ENCODE results near the gene B4GALT3.

B4GALT3 gene

DNA sequence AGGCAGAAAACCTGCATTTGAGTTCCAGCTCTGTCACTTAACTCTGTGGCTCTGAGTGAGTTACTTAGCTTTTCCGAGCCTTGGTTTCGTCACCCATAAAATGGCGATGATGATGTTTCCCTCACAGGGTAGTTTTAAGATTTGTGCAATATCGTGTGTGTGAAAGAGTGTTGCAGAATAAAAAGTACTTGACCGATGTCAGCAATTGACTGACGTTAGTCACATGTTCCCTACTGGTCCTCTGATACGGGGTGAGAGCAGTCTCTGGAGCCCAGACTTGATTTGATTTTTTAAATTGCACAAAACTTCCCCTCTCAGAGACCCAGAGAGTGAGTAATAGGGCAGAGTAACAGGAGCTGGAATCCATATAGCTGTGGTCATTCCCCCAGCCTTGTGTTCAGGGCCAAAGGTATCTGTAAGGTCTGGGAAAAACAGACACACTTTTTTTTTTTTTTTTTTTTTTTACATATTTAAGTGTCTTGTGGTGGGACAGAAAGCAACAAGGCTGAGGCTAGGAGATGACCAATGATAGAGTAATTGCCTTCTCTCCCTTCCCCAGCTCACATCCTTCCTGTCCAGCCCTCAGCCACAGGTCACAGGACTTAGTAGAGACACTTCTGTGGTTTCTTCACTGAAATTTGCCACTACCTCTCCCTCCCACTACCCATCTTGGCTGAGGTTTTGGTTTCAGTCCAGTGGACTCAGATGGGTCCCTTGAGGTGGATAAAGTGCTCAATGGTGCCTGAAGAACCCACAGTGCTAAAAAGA lies 39.8 kb upstream of the B4GALT3 start:
- H3K4me3 Mint-ChIP-seq = no peak overlapping the region
- no peak for DNase-seq
- H3K4me1 Mint-ChIP-seq (ENCODE audit: low read depth) = peaks cover 55% of the 10 kb centered on the region
- peak overlapping the region; percentile 76 for H3K27ac Mint-ChIP-seq
- no peaks in the 10 kb centered on the region for H3K27me3 Mint-ChIP-seq
- no peaks in the 10 kb centered on the region for H3K9me3 Mint-ChIP-seq
- peaks cover 32% of the 10 kb centered on the region for H3K36me3 Mint-ChIP-seq (ENCODE audit: low read depth)

GRCh38 chr1:161215076-161215475 lies 37.8 kb upstream of the B4GALT3 start, which contains the start of gene FCER1G:
Gene FCER1G, plus strand, starts transcription at chr1:161215295. Its CDS starts 27 bp downstream, at chr1:161215322.
- DNase-seq = no peak
- Mint-ChIP-seq H3K27ac (peak within 1 kb of the TSS; percentile 70), H3K27me3 (no peaks in the 10 kb centered on the region), H3K4me3 (peak within 1 kb of the TSS; percentile 13), H3K9me3 (no peaks in the 10 kb centered on the region), H3K4me1 (ENCODE audit: low read depth) (peaks cover 46% of the 10 kb centered on the region), H3K36me3 (ENCODE audit: low read depth) (peaks cover 53% of the 10 kb centered on the region)

GRCh38 chr1:161214369-161214768 lies 37.1 kb upstream of the B4GALT3 start:
- Mint-ChIP-seq H3K36me3 (ENCODE audit: low read depth) (peaks cover 60% of the 10 kb centered on the region), H3K27ac (no peak overlapping the region), H3K4me1 (ENCODE audit: low read depth) (peaks cover 46% of the 10 kb centered on the region), H3K4me3 (no peak overlapping the region), H3K9me3 (no peaks in the 10 kb centered on the region), H3K27me3 (no peaks in the 10 kb centered on the region)
- DNase-seq = no peak

GRCh38 chr1:161209790-161210409 lies 32.6 kb upstream of the B4GALT3 start:
- DNase-seq = peak; percentile 76
- Mint-ChIP-seq H3K9me3 (no peaks in the 10 kb centered on the region), H3K27ac (peak overlapping the region; percentile 88), H3K4me3 (no peak overlapping the region), H3K27me3 (no peaks in the 10 kb centered on the region), H3K4me1 (ENCODE audit: low read depth) (peaks cover 35% of the 10 kb centered on the region), H3K36me3 (ENCODE audit: low read depth) (peaks cover 91% of the 10 kb centered on the region)

- H3K27me3 Mint-ChIP-seq = no peaks in the 10 kb centered on the region
- H3K27ac Mint-ChIP-seq = peak overlapping the region; percentile 50
- peaks cover 87% of the 10 kb centered on the region for H3K36me3 Mint-ChIP-seq (ENCODE audit: low read depth)
- DNase-seq = no peak
- no peak overlapping the region for H3K4me3 Mint-ChIP-seq
- H3K9me3 Mint-ChIP-seq = no peaks in the 10 kb centered on the region
- H3K4me1 Mint-ChIP-seq (ENCODE audit: low read depth) = peaks cover 52% of the 10 kb centered on the region
Measured at GRCh38 chr1:161207173-161207572, 29.9 kb upstream of the B4GALT3 start.

- H3K4me1 Mint-ChIP-seq (ENCODE audit: low read depth) = peaks cover 56% of the 10 kb centered on the region
- peak overlapping the region; percentile 71 for H3K27ac Mint-ChIP-seq
Measured at GRCh38 chr1:161206411-161207140, 29.3 kb upstream of the B4GALT3 start.

GRCh38 chr1:161201836-161202712 lies 24.8 kb upstream of the B4GALT3 start, which contains the start of gene NDUFS2:
Gene NDUFS2, plus strand, starts transcription at chr1:161202367. Its CDS starts 19 bp downstream, at chr1:161202386.
- H3K27ac Mint-ChIP-seq = peak within 1 kb of the TSS; percentile 96
- H3K4me1 Mint-ChIP-seq (ENCODE audit: low read depth) = peaks cover 60% of the 10 kb centered on the region
- H3K36me3 Mint-ChIP-seq (ENCODE audit: low read depth) = peaks cover 45% of the 10 kb centered on the region

More at GRCh38 chr1:161206411-161207140, 29.3 kb upstream of the B4GALT3 start:
- Mint-ChIP-seq H3K4me3 (no peak overlapping the region), H3K27me3 (no peaks in the 10 kb centered on the region), H3K9me3 (no peaks in the 10 kb centered on the region), H3K36me3 (ENCODE audit: low read depth) (peaks cover 81% of the 10 kb centered on the region)
- DNase-seq = no peak

GRCh38 chr1:161200992-161201835 lies 23.9 kb upstream of the B4GALT3 start:
- Mint-ChIP-seq H3K4me1 (ENCODE audit: low read depth) (peaks cover 54% of the 10 kb centered on the region), H3K27ac (peak overlapping the region; percentile 96), H3K27me3 (no peaks in the 10 kb centered on the region), H3K4me3 (peak overlapping the region; percentile 93), H3K9me3 (no peaks in the 10 kb centered on the region), H3K36me3 (ENCODE audit: low read depth) (peaks cover 36% of the 10 kb centered on the region)
- DNase-seq = no peak

More at GRCh38 chr1:161201836-161202712, 24.8 kb upstream of the B4GALT3 start, which contains the start of gene NDUFS2:
- no peaks in the 10 kb centered on the region for H3K27me3 Mint-ChIP-seq
- peak; percentile 91 for DNase-seq
- peak within 1 kb of the TSS; percentile 93 for H3K4me3 Mint-ChIP-seq
- no peaks in the 10 kb centered on the region for H3K9me3 Mint-ChIP-seq

DNA sequence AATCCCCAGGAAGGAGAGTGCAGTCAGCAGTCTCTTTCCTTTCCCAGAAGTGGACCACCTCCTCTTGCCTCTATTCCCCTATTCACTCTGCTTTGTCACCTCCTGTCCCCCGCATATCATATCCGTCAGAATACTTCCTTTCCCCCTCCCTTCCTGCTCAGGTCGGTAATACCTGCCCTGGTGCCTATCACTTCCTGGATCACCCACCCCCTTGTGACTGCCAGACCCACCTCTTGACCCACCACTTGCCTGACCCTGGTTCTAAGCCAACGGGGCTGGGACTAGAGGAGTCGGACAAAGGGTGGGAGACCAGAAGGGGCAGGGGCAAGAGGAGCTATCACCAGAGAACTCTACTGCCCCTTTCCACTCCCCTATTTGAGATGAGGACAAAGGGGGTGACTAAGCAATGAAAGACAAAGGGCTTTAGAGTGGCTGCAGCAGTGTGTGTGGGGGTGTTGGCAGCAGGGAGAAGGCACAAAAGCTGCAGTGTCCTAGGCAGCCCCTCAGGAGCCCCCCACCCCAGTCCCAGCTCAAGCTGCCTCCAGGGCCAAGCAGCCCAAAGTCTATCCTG lies 23.2 kb upstream of the B4GALT3 start:
- peak overlapping the region; percentile 96 for H3K27ac Mint-ChIP-seq
- peaks cover 29% of the 10 kb centered on the region for H3K36me3 Mint-ChIP-seq (ENCODE audit: low read depth)
- DNase-seq = peak; percentile 54
- peak overlapping the region; percentile 6 for H3K4me3 Mint-ChIP-seq
- H3K27me3 Mint-ChIP-seq = no peaks in the 10 kb centered on the region
- no peaks in the 10 kb centered on the region for H3K9me3 Mint-ChIP-seq
- H3K4me1 Mint-ChIP-seq (ENCODE audit: low read depth) = peaks cover 50% of the 10 kb centered on the region

DNA sequence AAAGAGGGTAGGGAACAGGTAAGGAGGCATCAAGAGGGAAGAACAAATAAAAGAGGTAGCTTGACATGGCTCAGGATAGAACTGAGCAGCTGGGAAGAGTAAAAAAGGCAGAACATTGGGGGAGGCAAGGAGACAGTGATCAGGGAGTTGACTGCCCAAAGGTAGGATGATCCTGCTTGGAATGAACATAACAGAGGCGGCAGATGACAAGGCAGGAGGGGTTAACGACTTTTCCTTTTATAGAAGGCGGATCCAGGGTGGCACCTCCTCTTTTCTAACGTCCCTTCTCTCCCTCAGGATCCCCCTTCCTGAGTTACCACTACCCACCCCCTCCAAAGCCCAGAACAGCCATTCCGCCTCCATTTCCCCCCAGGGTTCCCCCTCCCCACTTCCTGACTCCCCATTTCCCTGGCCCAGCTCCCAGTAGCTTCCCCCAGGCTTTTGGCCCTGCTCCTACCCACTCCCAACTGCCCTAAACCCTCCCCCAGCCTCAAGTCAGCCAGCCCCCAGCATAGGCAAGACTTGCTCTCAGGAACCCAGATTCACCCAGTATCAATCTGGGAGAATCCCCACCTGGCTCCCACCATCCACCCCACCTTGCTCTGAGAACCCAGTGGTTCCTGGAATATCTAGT lies 22.3 kb upstream of the B4GALT3 start:
- no peak for DNase-seq
- H3K27me3 Mint-ChIP-seq = no peaks in the 10 kb centered on the region
- no peak overlapping the region for H3K4me3 Mint-ChIP-seq
- H3K4me1 Mint-ChIP-seq (ENCODE audit: low read depth) = peaks cover 52% of the 10 kb centered on the region
- H3K36me3 Mint-ChIP-seq (ENCODE audit: low read depth) = peaks cover 22% of the 10 kb centered on the region
- peak overlapping the region; percentile 96 for H3K27ac Mint-ChIP-seq
- no peaks in the 10 kb centered on the region for H3K9me3 Mint-ChIP-seq

GRCh38 chr1:161198897-161199431 lies 21.7 kb upstream of the B4GALT3 start, which contains the start of gene ADAMTS4:
Gene ADAMTS4, minus strand, starts transcription at chr1:161199054. Its CDS starts 427 bp downstream, at chr1:161198627.
- H3K9me3 Mint-ChIP-seq = no peaks in the 10 kb centered on the region
- no peak within 1 kb of the TSS for H3K4me3 Mint-ChIP-seq
- peaks cover 15% of the 10 kb centered on the region for H3K36me3 Mint-ChIP-seq (ENCODE audit: low read depth)
- H3K27ac Mint-ChIP-seq = peak within 1 kb of the TSS; percentile 96
- DNase-seq = no peak
- H3K27me3 Mint-ChIP-seq = no peaks in the 10 kb centered on the region
- H3K4me1 Mint-ChIP-seq (ENCODE audit: low read depth) = peaks cover 47% of the 10 kb centered on the region

DNA sequence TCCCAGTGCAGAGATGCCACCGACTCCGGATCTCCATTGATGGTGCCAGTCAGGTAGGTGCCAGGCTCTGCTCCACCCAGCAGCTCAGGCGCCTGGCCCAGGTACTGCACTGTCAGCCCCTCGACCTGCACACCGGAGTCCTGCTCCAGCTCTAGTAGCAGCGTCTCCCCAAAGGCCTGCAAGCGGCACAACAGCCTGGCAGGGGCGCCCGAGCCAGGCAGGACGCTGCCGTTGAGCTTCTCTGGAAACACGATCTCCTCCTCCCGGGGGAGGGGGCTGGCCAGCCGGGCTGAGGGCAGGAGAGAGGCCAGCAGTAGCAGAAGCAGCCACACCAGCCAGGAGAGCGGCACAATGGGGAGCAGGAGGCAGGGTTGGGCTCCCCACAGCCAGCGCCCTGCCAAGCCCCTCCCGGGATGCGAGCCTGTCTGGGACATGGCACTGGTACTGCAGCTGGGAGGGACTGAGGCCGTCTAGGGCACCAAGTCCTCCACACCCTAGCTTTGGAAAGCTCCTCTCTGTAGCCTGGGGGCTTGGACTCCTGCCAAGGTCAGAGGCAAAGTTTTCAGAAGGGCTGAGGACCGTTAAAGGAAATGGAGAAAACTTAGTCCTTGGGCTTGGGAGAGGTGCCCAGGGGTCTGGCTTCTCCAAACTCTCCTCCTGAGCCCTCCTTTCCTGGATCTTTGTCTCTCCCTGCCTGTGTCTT lies 21.0 kb upstream of the B4GALT3 start:
- H3K4me1 Mint-ChIP-seq (ENCODE audit: low read depth) = peaks cover 41% of the 10 kb centered on the region
- H3K27me3 Mint-ChIP-seq = no peaks in the 10 kb centered on the region
- DNase-seq = no peak
- no peak overlapping the region for H3K27ac Mint-ChIP-seq
- peaks cover 9% of the 10 kb centered on the region for H3K36me3 Mint-ChIP-seq (ENCODE audit: low read depth)
- H3K9me3 Mint-ChIP-seq = no peaks in the 10 kb centered on the region
- no peak overlapping the region for H3K4me3 Mint-ChIP-seq

Data from activated T-cell treated with anti-CD3 and anti-CD28 coated beads, Interleukin-2, amount 50 U/mL, for 24 hours (primary cell).